ENCODE measurements around the gene SETD3. TPM values are rescaled to one million over a fixed set of nuclear protein-coding genes. Genes with fewer than 3 reads are reported as not detected.

SETD3 gene
- total RNA-seq, 4 donors from 2014 or later, result 61.9 to 120 (median 68.8) TPM

DNA sequence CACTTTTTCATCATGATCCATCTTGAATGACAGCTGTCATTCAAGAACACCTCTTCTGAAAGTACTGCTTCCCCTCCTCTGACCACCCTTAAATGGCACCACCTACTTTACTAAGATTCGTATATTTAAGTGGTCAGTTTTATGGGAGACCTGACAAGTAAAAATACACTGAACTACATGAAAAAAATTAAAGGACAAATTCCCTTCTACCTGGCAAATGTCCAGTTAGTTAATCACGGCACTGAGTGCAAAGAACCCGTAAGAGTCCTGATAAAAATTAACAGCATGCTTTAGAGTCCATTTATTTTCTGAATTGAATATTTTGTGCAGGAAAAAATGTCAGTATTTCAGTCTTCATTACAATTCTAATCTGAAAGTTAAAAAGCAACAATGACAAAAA is 48.7 kb downstream of the SETD3 start:
- H3K9me3 ChIP-seq, result no peaks in the 10 kb centered on the region
- DNase-seq, result no peak
- peaks cover 0 to 39% (median 0%) of the 10 kb centered on the region in 3 donors for H3K36me3 ChIP-seq
- no peak overlapping the region for H3K27ac ChIP-seq
- no peak overlapping the region for H3K4me3 ChIP-seq
- H3K27me3 ChIP-seq, result no peaks in the 10 kb centered on the region
- H3K4me1 ChIP-seq, result no peaks in the 10 kb centered on the region
- TF ChIP-seq POLR2A (IDR thresholded peaks at IDR 0.05), result no peak
- TF ChIP-seq, protein P1, sequence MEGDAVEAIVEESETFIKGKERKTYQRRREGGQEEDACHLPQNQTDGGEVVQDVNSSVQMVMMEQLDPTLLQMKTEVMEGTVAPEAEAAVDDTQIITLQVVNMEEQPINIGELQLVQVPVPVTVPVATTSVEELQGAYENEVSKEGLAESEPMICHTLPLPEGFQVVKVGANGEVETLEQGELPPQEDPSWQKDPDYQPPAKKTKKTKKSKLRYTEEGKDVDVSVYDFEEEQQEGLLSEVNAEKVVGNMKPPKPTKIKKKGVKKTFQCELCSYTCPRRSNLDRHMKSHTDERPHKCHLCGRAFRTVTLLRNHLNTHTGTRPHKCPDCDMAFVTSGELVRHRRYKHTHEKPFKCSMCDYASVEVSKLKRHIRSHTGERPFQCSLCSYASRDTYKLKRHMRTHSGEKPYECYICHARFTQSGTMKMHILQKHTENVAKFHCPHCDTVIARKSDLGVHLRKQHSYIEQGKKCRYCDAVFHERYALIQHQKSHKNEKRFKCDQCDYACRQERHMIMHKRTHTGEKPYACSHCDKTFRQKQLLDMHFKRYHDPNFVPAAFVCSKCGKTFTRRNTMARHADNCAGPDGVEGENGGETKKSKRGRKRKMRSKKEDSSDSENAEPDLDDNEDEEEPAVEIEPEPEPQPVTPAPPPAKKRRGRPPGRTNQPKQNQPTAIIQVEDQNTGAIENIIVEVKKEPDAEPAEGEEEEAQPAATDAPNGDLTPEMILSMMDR (IDR thresholded peaks at IDR 0.05), result no peak

DNA sequence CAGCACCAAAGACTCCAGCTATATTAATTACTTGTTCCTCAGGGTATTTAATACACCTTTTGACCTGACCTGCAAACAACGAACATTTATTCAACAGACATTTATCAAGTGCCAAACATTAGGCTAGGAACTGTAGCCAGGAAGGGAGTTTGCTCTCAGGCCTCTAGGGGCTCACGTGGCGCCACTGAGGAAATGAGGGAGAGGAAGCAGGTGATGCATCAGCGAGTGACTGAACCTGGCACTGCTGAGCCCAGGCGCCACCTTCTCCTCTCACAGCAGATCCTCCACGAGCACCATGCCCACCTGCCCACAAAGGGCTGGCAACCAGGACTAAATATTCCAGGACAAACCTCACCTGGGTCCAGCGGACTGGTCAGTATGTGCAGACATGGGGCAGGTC is 50.2 kb downstream of the SETD3 start:
- H3K27ac ChIP-seq, result no peak overlapping the region
- peaks cover 0 to 31% (median 0%) of the 10 kb centered on the region in 3 donors for H3K36me3 ChIP-seq
- no peaks in the 10 kb centered on the region for H3K9me3 ChIP-seq
- no peaks in the 10 kb centered on the region for H3K27me3 ChIP-seq
- no peak overlapping the region for H3K4me3 ChIP-seq
- TF ChIP-seq, protein P1 (IDR thresholded peaks at IDR 0.05), result peak in 3 of 6 experiments; percentile 26 to 34 (median 31)
- no peak for TF ChIP-seq POLR2A (IDR thresholded peaks at IDR 0.05)
- no peaks in the 10 kb centered on the region for H3K4me1 ChIP-seq
- peak in 1 of 3 donors; percentile 54 for DNase-seq

DNA sequence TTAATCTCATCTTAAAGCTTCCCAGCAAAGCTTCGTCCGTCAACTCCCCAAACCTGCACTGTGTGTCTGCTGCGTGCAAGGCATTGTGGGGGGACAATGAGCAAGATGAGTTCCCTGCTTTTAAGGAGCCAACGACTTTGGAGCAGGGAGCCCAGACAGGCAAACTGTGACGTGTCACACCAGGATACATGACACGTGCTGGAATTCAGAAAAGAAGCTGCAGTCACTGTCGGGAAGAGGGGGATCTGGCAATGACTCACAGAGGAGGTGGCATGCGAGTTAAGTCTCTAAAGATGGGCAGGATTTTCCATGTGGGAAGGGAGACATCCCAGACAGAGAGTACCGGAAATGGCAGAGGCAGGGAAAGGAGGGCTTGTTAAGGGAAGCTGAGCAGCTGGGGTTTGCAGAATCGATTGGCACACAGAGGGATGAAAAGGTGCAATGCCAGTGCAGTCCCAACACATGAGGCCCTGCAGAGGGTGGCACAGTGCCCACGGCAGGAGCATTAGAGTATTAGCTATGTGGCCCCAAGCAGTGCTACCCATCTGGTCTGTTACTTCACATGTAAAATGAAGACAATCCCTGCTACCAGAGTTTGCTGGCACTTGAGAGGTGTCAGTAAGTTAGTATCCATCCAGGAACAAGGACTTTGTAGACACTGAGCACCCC is 52.9 kb downstream of the SETD3 start:
- no peak for DNase-seq
- H3K27me3 ChIP-seq, result no peaks in the 10 kb centered on the region
- H3K4me1 ChIP-seq, result peaks cover 0 to 12% (median 0%) of the 10 kb centered on the region in 4 donors
- H3K36me3 ChIP-seq, result peaks cover 0 to 19% (median 0%) of the 10 kb centered on the region in 3 donors
- H3K4me3 ChIP-seq, result no peak overlapping the region
- TF ChIP-seq, protein P1 (IDR thresholded peaks at IDR 0.05), result no peak
- TF ChIP-seq POLR2A (IDR thresholded peaks at IDR 0.05), result no peak
- no peaks in the 10 kb centered on the region for H3K9me3 ChIP-seq
- no peak overlapping the region for H3K27ac ChIP-seq

DNA sequence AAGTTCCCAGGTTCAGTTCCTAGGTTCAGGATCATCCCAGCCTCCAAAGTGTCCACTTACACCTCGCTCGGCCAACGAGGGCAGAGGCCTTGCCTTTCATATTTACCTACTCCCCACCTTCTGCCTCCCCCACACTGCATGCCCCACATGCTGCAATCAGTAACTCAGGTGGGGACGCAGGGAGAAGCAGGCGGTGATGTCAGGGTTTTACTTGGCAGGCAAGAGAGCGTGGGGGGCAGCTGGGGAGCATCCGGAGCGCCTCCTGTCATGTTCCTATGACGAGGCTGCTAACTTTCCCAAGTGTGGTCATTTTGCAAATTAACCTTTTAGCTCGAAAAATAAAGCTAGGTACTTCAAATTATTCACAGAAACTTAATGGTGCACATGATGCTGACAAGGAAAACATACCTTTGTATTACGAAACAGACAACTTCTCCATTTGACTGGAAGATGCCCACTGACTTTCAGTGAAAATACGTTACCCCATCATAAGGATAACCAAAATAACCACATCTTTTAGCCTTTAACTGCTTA is 53.8 kb downstream of the SETD3 start:
- Histone ChIP-seq H3K27ac (no peak overlapping the region), H3K4me3 (no peak overlapping the region), H3K9me3 (no peaks in the 10 kb centered on the region), H3K4me1 (peaks cover 0 to 15% (median 0%) of the 10 kb centered on the region in 4 donors), H3K27me3 (no peaks in the 10 kb centered on the region), H3K36me3 (peaks cover 0 to 19% (median 0%) of the 10 kb centered on the region in 3 donors)
- TF ChIP-seq, protein P1 (IDR thresholded peaks at IDR 0.05), result no peak
- TF ChIP-seq POLR2A (IDR thresholded peaks at IDR 0.05), result no peak
- no peak for DNase-seq

DNA sequence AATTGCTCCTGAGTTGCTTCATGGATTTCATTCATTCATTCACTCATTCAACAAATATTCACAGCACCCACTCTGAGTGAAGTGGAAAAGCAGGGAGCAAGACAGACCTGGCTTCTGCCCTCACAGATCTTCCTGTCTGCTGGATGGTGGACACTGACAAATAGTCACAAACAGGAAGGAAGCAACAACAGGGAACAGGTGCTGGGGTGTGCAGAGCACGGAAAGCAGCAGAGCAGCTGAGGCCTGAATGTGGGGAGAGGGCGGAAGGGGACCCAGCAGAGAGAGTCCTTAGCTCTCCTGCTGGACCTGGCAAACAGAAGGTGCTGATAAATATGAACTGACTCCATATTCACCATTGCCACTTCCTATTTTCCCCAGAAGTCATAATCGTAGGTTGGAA is 54.4 kb downstream of the SETD3 start:
- Histone ChIP-seq H3K27ac (peak overlapping the region in 1 of 4 donors; percentile 18), H3K4me3 (no peak overlapping the region), H3K4me1 (peaks cover 0 to 19% (median 0%) of the 10 kb centered on the region in 4 donors), H3K9me3 (no peaks in the 10 kb centered on the region), H3K27me3 (no peaks in the 10 kb centered on the region), H3K36me3 (peaks cover 0 to 19% (median 0%) of the 10 kb centered on the region in 3 donors)
- DNase-seq, result no peak
- TF ChIP-seq, protein P1 (IDR thresholded peaks at IDR 0.05), result no peak
- no peak for TF ChIP-seq POLR2A (IDR thresholded peaks at IDR 0.05)
